ENCODE measurements around the gene BCAT1.

DNA sequence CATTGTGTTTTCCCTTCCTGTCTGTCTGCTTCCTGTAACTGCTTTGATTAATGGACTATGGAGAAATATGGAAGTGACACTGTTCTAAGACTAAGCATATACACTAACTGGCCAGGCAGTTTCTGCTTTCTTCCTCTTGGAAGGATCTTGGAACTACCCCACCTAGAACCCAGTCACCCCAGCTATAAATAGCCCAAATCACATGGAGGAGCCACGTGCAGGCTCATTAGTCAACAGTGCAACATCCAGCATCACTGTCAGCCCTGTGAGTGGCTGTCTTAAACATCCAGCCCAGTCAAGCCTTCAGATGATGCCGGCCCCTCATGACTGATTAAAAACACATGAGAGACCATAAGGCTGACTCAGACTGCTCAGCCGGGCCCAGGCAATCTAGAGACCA is 39.2 kb downstream of the BCAT1 start:
- TF ChIP-seq, protein P1, sequence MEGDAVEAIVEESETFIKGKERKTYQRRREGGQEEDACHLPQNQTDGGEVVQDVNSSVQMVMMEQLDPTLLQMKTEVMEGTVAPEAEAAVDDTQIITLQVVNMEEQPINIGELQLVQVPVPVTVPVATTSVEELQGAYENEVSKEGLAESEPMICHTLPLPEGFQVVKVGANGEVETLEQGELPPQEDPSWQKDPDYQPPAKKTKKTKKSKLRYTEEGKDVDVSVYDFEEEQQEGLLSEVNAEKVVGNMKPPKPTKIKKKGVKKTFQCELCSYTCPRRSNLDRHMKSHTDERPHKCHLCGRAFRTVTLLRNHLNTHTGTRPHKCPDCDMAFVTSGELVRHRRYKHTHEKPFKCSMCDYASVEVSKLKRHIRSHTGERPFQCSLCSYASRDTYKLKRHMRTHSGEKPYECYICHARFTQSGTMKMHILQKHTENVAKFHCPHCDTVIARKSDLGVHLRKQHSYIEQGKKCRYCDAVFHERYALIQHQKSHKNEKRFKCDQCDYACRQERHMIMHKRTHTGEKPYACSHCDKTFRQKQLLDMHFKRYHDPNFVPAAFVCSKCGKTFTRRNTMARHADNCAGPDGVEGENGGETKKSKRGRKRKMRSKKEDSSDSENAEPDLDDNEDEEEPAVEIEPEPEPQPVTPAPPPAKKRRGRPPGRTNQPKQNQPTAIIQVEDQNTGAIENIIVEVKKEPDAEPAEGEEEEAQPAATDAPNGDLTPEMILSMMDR (IDR thresholded peaks at IDR 0.05), result no peak
- no peak for TF ChIP-seq EZH2 (IDR thresholded peaks at IDR 0.05; ENCODE audit: borderline replicate concordance, insufficient read depth, low read depth, low read length, poor library complexity, severe bottlenecking)

Data from B cell (primary cell).